WI38 (cell line): ENCODE measurements around the gene PRSS48.
"Not testable (repeated sequence)": the region's sequence is repeated elsewhere in the genome, so short reads cannot be mapped to it uniquely, and the experiment has no call there.

Experiments
- H3K4me3 ChIP-seq: 2 replicates; pipeline ENCODE4 v1.5.1; 2011; ENCODE audit warnings: low read depth, mild to moderate bottlenecking, control low read depth, low read length
- CTCF ChIP-seq: IDR thresholded peaks from 2 replicates; pipeline ENCODE4 v1.5.1; 2012; ENCODE audit warnings: low read depth, mild to moderate bottlenecking, control low read depth, low read length

Gene PRSS48

GRCh38 chr4:151276787-151277562 is at the start of gene PRSS48:
Gene PRSS48, plus strand, starts transcription at chr4:151277161. Its CDS starts 12 bp downstream, at chr4:151277173.
- H3K4me3 ChIP-seq, result no peak within 1 kb of the TSS
- TF ChIP-seq CTCF, result peak; percentile 86

- H3K4me3 ChIP-seq, result peak overlapping the region; percentile 61
These were observed 49.8 kb upstream of the PRSS48 start for GRCh38 chr4:151227172-151227571.

GRCh38 chr4:151227731-151228130 is 49.2 kb upstream of the PRSS48 start:
- no peak for TF ChIP-seq CTCF
- peak overlapping the region; percentile 61 for H3K4me3 ChIP-seq

More at GRCh38 chr4:151227172-151227571, 49.8 kb upstream of the PRSS48 start:
- TF ChIP-seq CTCF, result no peak

GRCh38 chr4:151228189-151229119 is 48.5 kb upstream of the PRSS48 start:
- H3K4me3 ChIP-seq, result no peak overlapping the region
- TF ChIP-seq CTCF, result no peak

- H3K4me3 ChIP-seq, result no peak overlapping the region
- TF ChIP-seq CTCF, result no peak
These were observed 44.9 kb upstream of the PRSS48 start for GRCh38 chr4:151231915-151232595.

- no peak overlapping the region for H3K4me3 ChIP-seq
- no peak for TF ChIP-seq CTCF
These were observed 43.4 kb upstream of the PRSS48 start for GRCh38 chr4:151233600-151233999.

- not testable (repeated sequence) for H3K4me3 ChIP-seq
These were observed 41.6 kb upstream of the PRSS48 start for GRCh38 chr4:151235373-151235772.
